H1 (cell line): ENCODE measurements around the gene FAM50A. TPM values are rescaled to one million over a fixed set of nuclear protein-coding genes. Genes with fewer than 3 reads are reported as not detected.

Experiments used
- CTCF ChIA-PET: fragments of 300-600 bp; sonication (Branson Sonifier 250); formaldehyde crosslinking; loops from one replicate; lab custom pipeline; 2021; ENCODE audit not compliant: partially characterized antibody; lab: Charles Lee
- POLR2A ChIA-PET: fragments of 300-600 bp; sonication (Branson Sonifier 250); formaldehyde crosslinking; loops from one replicate; lab custom pipeline; 2021; ENCODE audit warnings: inconsistent platforms; ENCODE audit not compliant: partially characterized antibody; lab: Charles Lee
- DNase-seq, 2 experiments: peaks; one replicate each; pipeline versions ENCODE4 v3.0.0 to v3.0.0-alpha.2; 2010 to 2022; ENCODE audit warnings: low spot score in 2 of 2, low read depth in 1 of 2, mixed read lengths in 1 of 2
- FAIRE-seq: peaks from 2 replicates; lab custom pipeline; 2011; peaks lifted over from hg19 to GRCh38; lab: Jason Lieb, UNC
- H2AFZ ChIP-seq: 2 replicates; pipeline ENCODE4 v1.8.1; 2012; ENCODE audit warnings: low read length, inconsistent platforms
- H2AK5ac ChIP-seq: 2 replicates; pipeline ENCODE4 v1.6.1; 2013; ENCODE audit warnings: low read depth, low read length
- H2BK120ac ChIP-seq: replicated peaks from 2 replicates; pipeline ENCODE3; 2013; ENCODE audit warnings: low read depth, low read length, inconsistent platforms
- H2BK12ac ChIP-seq: 2 replicates; pipeline ENCODE4 v1.6.1; 2013; ENCODE audit warnings: low read depth, low read length
- H2BK15ac ChIP-seq: 2 replicates; pipeline ENCODE4 v1.6.1; 2013; ENCODE audit warnings: low read length
- H2BK20ac ChIP-seq: 2 replicates; pipeline ENCODE4 v1.6.1; 2013; ENCODE audit warnings: low read length
- H2BK5ac ChIP-seq: 2 replicates; pipeline ENCODE4 v1.6.1; 2013; ENCODE audit warnings: low read depth, low read length
- H3K14ac ChIP-seq: 2 replicates; pipeline ENCODE4 v1.6.1; 2013; ENCODE audit warnings: inconsistent platforms; ENCODE audit not compliant: insufficient read length
- H3K18ac ChIP-seq: 2 replicates; pipeline ENCODE4 v1.6.1; 2013; ENCODE audit warnings: low read length; ENCODE audit errors: extremely low read depth
- H3K23ac ChIP-seq: 2 replicates; pipeline ENCODE4 v1.6.1; 2013; ENCODE audit warnings: inconsistent platforms; ENCODE audit not compliant: insufficient read length
- H3K23me2 ChIP-seq: 2 replicates; pipeline ENCODE4 v1.6.1; 2013; ENCODE audit warnings: low read depth, low read length
- H3K27ac ChIP-seq: 2 replicates; pipeline ENCODE4 v1.6.1; 2011; ENCODE audit warnings: low read depth, low read length, inconsistent platforms
- H3K27me3 ChIP-seq, 4 experiments: replicated peaks in 1 of 4; 1 replicate in 1 of 4; 2 replicates in 3 of 4; pipeline versions ENCODE4 v1.6.1 to v1.8.1; 2011 to 2013; ENCODE audit warnings: low read length in 3 of 4, mild to moderate bottlenecking in 3 of 4, inconsistent platforms in 2 of 4, mixed read lengths in 2 of 4, moderate library complexity in 1 of 4; ENCODE audit not compliant: control insufficient read depth in 3 of 4, insufficient read depth in 3 of 4; ENCODE audit errors: extremely low read depth in 1 of 4
- H3K36me3 ChIP-seq, 4 experiments: 2 replicates each; pipeline versions ENCODE4 v1.6.1 to v1.8.1; 2011 to 2013; ENCODE audit warnings: mild to moderate bottlenecking in 4 of 4, low read length in 3 of 4, moderate library complexity in 2 of 4, control low read depth in 1 of 4, inconsistent platforms in 1 of 4; ENCODE audit not compliant: insufficient read depth in 4 of 4, control insufficient read depth in 2 of 4
- H3K4ac ChIP-seq: replicated peaks from 2 replicates; pipeline ENCODE3; 2013; ENCODE audit warnings: low read length, low read depth, mixed read lengths, inconsistent platforms; ENCODE audit not compliant: insufficient read length
- H3K4me1 ChIP-seq, 4 experiments: replicated peaks in 1 of 4; 1 replicate in 1 of 4; 2 replicates in 3 of 4; pipeline versions ENCODE4 v1.6.1 to v1.8.1; 2011 to 2013; ENCODE audit warnings: low read length in 3 of 4, inconsistent platforms in 2 of 4, mixed read lengths in 1 of 4; ENCODE audit not compliant: insufficient read depth in 4 of 4, control insufficient read depth in 3 of 4
- H3K4me2 ChIP-seq, 2 experiments: 2 replicates each; pipeline versions ENCODE4 v1.6.1 to v1.8.1; 2011 to 2013; ENCODE audit warnings: low read depth in 2 of 2, low read length in 2 of 2, control low read depth in 1 of 2, inconsistent platforms in 1 of 2, mild to moderate bottlenecking in 1 of 2; ENCODE audit not compliant: insufficient read depth in 1 of 2
- H3K4me3 ChIP-seq, 4 experiments: fragments of 200-600, 300-600 bp in 1 of 4; sonication (generic), shearing (Covaris generic), sonication (Bioruptor Twin) in 1 of 4; 2 replicates each; pipeline versions ENCODE4 v1.5.1 to v1.8.1; 2011 to 2016; ENCODE audit warnings: low read length in 4 of 4, low read depth in 3 of 4, control low read depth in 2 of 4, inconsistent platforms in 2 of 4, mild to moderate bottlenecking in 2 of 4, mixed read lengths in 1 of 4, moderate library complexity in 1 of 4; ENCODE audit not compliant: insufficient read depth in 2 of 4; ENCODE audit errors: extremely low read depth in 1 of 4
- H3K56ac ChIP-seq: replicated peaks from 2 replicates; pipeline ENCODE3; 2013; ENCODE audit warnings: low read depth, mild to moderate bottlenecking, mixed read lengths, low read length, inconsistent platforms; ENCODE audit not compliant: insufficient read length
- H3K79me1 ChIP-seq: 2 replicates; pipeline ENCODE4 v1.6.1; 2013; ENCODE audit warnings: low read depth, low read length, control low read depth
- H3K79me2 ChIP-seq, 2 experiments: 2 replicates each; pipeline versions ENCODE4 v1.6.1 to v1.8.1; 2012 to 2013; ENCODE audit warnings: low read length in 2 of 2, mild to moderate bottlenecking in 2 of 2, inconsistent platforms in 1 of 2; ENCODE audit not compliant: insufficient read depth in 2 of 2, control insufficient read depth in 1 of 2
- H3K9ac ChIP-seq, 4 experiments: replicated peaks in 1 of 4; 1 replicate in 1 of 4; 2 replicates in 3 of 4; pipeline versions ENCODE4 v1.6.1 to v1.8.1; 2011 to 2013; ENCODE audit warnings: low read depth in 3 of 4, low read length in 3 of 4, control low read depth in 2 of 4, mild to moderate bottlenecking in 2 of 4, moderate library complexity in 2 of 4, inconsistent platforms in 1 of 4; ENCODE audit errors: extremely low read depth in 1 of 4
- H3K9me3 ChIP-seq, 2 experiments: 2 replicates each; pipeline versions ENCODE4 v1.6.1 to v1.8.1; 2012 to 2013; ENCODE audit warnings: mild to moderate bottlenecking in 2 of 2, moderate library complexity in 2 of 2, control low read depth in 1 of 2, inconsistent platforms in 1 of 2, low read depth in 1 of 2, low read length in 1 of 2, mixed read lengths in 1 of 2; ENCODE audit not compliant: insufficient read depth in 2 of 2
- H4K20me1 ChIP-seq, 2 experiments: replicated peaks in 1 of 2; 2 replicates each; pipeline versions ENCODE3 to v1.8.1; 2011 to 2013; ENCODE audit warnings: inconsistent platforms in 2 of 2, low read length in 2 of 2, mild to moderate bottlenecking in 1 of 2; ENCODE audit not compliant: insufficient read depth in 2 of 2, control insufficient read depth in 1 of 2
- H4K5ac ChIP-seq: 2 replicates; pipeline ENCODE4 v1.6.1; 2013; ENCODE audit warnings: low read length, low read depth, mixed read lengths, inconsistent platforms; ENCODE audit not compliant: insufficient read length
- H4K8ac ChIP-seq: 2 replicates; pipeline ENCODE4 v1.8.0; 2013; ENCODE audit warnings: mild to moderate bottlenecking, moderate library complexity, low read length, inconsistent platforms; ENCODE audit not compliant: insufficient read depth; ENCODE audit errors: extremely low read depth
- H4K91ac ChIP-seq: replicated peaks from 2 replicates; pipeline ENCODE3; 2013; ENCODE audit warnings: low read length, mixed read lengths, inconsistent platforms; ENCODE audit not compliant: insufficient read length
- BCL11A ChIP-seq, 2 experiments: IDR thresholded peaks; one replicate each; pipeline ENCODE4 v1.6.1; 2011; ENCODE audit warnings: low read depth in 2 of 2, low read length in 2 of 2, mild to moderate bottlenecking in 2 of 2
- CHD1 ChIP-seq: IDR thresholded peaks from 2 replicates; pipeline ENCODE4 v1.6.1; 2012; ENCODE audit warnings: low read depth, low read length, improper control_type of control experiment
- CREB1 ChIP-seq: IDR thresholded peaks from 2 replicates; pipeline ENCODE4 v1.6.1; 2012; ENCODE audit warnings: inconsistent platforms
- CTBP2 ChIP-seq: IDR thresholded peaks from 2 replicates; pipeline ENCODE4 v1.7.0; 2011; ENCODE audit warnings: borderline replicate concordance, mild to moderate bottlenecking, moderate library complexity, mixed read lengths, low read length; ENCODE audit not compliant: insufficient read depth, insufficient read length
- EGR1 ChIP-seq: IDR thresholded peaks from 2 replicates; pipeline ENCODE4 v1.6.1; 2011; ENCODE audit warnings: low read depth, low read length, borderline replicate concordance
- GTF2F1 ChIP-seq: IDR thresholded peaks from 2 replicates; pipeline ENCODE4 v1.6.1; 2012; ENCODE audit warnings: low read depth, low read length, improper control_type of control experiment, borderline replicate concordance
- JUND ChIP-seq: IDR thresholded peaks from 2 replicates; pipeline ENCODE4 v1.6.1; 2011; ENCODE audit warnings: mild to moderate bottlenecking, improper control_type of control experiment, low read length
- NANOG ChIP-seq: IDR thresholded peaks from 2 replicates; pipeline ENCODE4 v1.6.1; 2011; ENCODE audit warnings: low read length, low read depth, mild to moderate bottlenecking, inconsistent platforms; ENCODE audit not compliant: insufficient read depth, poor library complexity, severe bottlenecking
- POU5F1 ChIP-seq: IDR thresholded peaks from 2 replicates; pipeline ENCODE4 v1.6.1; 2011; ENCODE audit warnings: low read depth, mild to moderate bottlenecking, low read length, moderate library complexity
- SIRT6 ChIP-seq: IDR thresholded peaks from one replicate; pipeline ENCODE4 v1.7.1; 2012; ENCODE audit warnings: low read length, inconsistent platforms
- SUZ12 ChIP-seq: fragments of 200-600 bp; sonication (generic); IDR thresholded peaks from 2 replicates; pipeline ENCODE4 v1.6.1; 2012; ENCODE audit warnings: mild to moderate bottlenecking, inconsistent platforms, low read length, moderate library complexity, mixed read lengths
- TAF1 ChIP-seq: IDR thresholded peaks from 2 replicates; pipeline ENCODE4 v1.6.1; 2011; ENCODE audit warnings: mild to moderate bottlenecking, low read depth, low read length
- TCF12 ChIP-seq: IDR thresholded peaks from 2 replicates; pipeline ENCODE4 v1.6.1; 2011; ENCODE audit warnings: low read depth, mild to moderate bottlenecking, low read length
- WGBS, 2 experiments: shearing (Covaris generic) in 1 of 2; methylation state at CpG; one replicate each; pipeline versions ENCODE4 v1.1.6 to v1.1.7; 2013 to 2015; ENCODE audit warnings: low lambda C conversion rate in 2 of 2, mixed read lengths in 2 of 2, inconsistent platforms in 1 of 2, low coverage in 1 of 2, missing lambda C conversion rate in 1 of 2; ENCODE audit not compliant: insufficient replicate concordance in 2 of 2, insufficient coverage in 1 of 2, insufficient read length in 1 of 2; ENCODE audit errors: extremely low coverage in 1 of 2, missing lambda C conversion rate in 1 of 2; 5-methylcytosine and 5-hydroxymethylcytosine counted together
- polyA plus RNA-seq, 7 experiments: library from polyadenylated mRNA; depleted of rRNA in 3 of 7; stranded (reverse) in 5 of 7; unstranded in 2 of 7; fragments of >200 nt in 5 of 7; fragments of 200-250 nt in 2 of 7; gene quantifications; 1 replicate in 5 of 7; 2 replicates in 1 of 7; 4 replicates in 1 of 7; pipeline versions ENCODE4 v1.2.1 to v1.2.3, GENCODE V29; 2011 to 2013; ENCODE audit warnings: missing spikeins in 2 of 7, mixed read lengths in 2 of 7
- total RNA-seq: library from RNA; stranded (reverse); fragmentation: NEBNext Ultra II Directional; extraction: Animal tissue kit (Norgen Biotek cat#: 25700); gene quantifications from 2 replicates; pipeline ENCODE4 v1.2.1, GENCODE V29; 2021

Gene FAM50A
- total and polyA plus RNA-seq, 2 of the 8 experiments (the other 6 are each of a cell fraction or from before 2014, with no cell fraction given) = 30.7 to 48.7 TPM

- peaks cover 0 to 11% of the 10 kb centered on the region in 2 experiments for H4K20me1 ChIP-seq
- no peak overlapping the region for H2BK15ac ChIP-seq
- no peak overlapping the region for H2BK5ac ChIP-seq
- no peaks in the 10 kb centered on the region for H3K27me3 ChIP-seq
- no peak overlapping the region for H2BK120ac ChIP-seq
- H3K14ac ChIP-seq = no peak overlapping the region
- no peak overlapping the region for H3K18ac ChIP-seq
- FAIRE-seq (no peak), DNase-seq (no peak)
- H3K9ac ChIP-seq = no peak overlapping the region
- no peak overlapping the region for H3K4me3 ChIP-seq
- no peak overlapping the region for H2BK20ac ChIP-seq
- no peak overlapping the region for H3K27ac ChIP-seq
- no peak overlapping the region for H4K91ac ChIP-seq
- peaks cover 2% of the 10 kb centered on the region; the same call in 1 of the 2 replicates for H3K23me2 ChIP-seq
- no peak overlapping the region for H2AFZ ChIP-seq
- CTCF ChIA-PET = interaction anchor here (1.3 to 1.6 kb wide), 2 partner anchors 55 to 61 kb away, joined by 3 read pairs; no protein-coding TSS in a partner anchor
- H3K9me3 ChIP-seq = no peaks in the 10 kb centered on the region
- H3K79me1 ChIP-seq = no peaks in the 10 kb centered on the region
- POLR2A ChIA-PET = interaction anchor here (0.8 to 2.6 kb wide), 5 partner anchors 9 to 37 kb away, joined by 3 to 9 read pairs (median 5); partner anchors contain the start of genes FAM50A and RPL10
- peaks cover 0 to 6% (median 4%) of the 10 kb centered on the region in 4 experiments; a peak in 6 of 7 replicates for H3K4me1 ChIP-seq
- no peak overlapping the region for H4K8ac ChIP-seq
- H3K23ac ChIP-seq = no peak overlapping the region
- H4K5ac ChIP-seq = no peak overlapping the region
- H3K79me2 ChIP-seq = peaks cover under 1 to 20% of the 10 kb centered on the region in 2 experiments; a peak in 2 of 4 replicates
- H3K4me2 ChIP-seq = no peak overlapping the region
- H2AK5ac ChIP-seq = no peak overlapping the region
- 92% methylated on average over 5 of the region's 7 CpGs; no CpG with 5 or more reads in 1 of the 2 experiments for WGBS, 2 experiments
- no peak overlapping the region for H2BK12ac ChIP-seq
- no peak overlapping the region for H3K56ac ChIP-seq
- peaks cover 0 to 18% (median 7%) of the 10 kb centered on the region in 4 experiments; a peak in 5 of 8 replicates for H3K36me3 ChIP-seq
- no peak overlapping the region for H3K4ac ChIP-seq
- no peak for TF ChIP-seq SIRT6
- TF ChIP-seq SUZ12 = no peak
- TF ChIP-seq TCF12 = no peak
- no peak for TF ChIP-seq NANOG
- TF ChIP-seq EGR1 = no peak
- TF ChIP-seq POU5F1 = no peak
- TF ChIP-seq CTBP2 = no peak
- TF ChIP-seq CREB1 = no peak
- no peak for TF ChIP-seq JUND
- no peak for TF ChIP-seq TAF1
- no peak for TF ChIP-seq GTF2F1
- no peak for TF ChIP-seq BCL11A (IDR thresholded peaks at IDR 0.05; ENCODE audit: low read depth in 2 of 2, low read length in 2 of 2)
- TF ChIP-seq CHD1 = no peak
These were observed 9.4 kb upstream of the FAM50A start for GRCh38 chrX:154434394-154435168.
